Measurements from ENCODE around the gene VSIG10L.

GRCh38 chr19:51305479-51305878 is 36.5 kb downstream of the VSIG10L start:
- TF ChIP-seq CTCF (IDR thresholded peaks at IDR 0.05), result no peak
- TF ChIP-seq EP300 (IDR thresholded peaks at IDR 0.05; ENCODE audit: low read depth), result no peak
- TF ChIP-seq POLR2AphosphoS5 (IDR thresholded peaks at IDR 0.05), result no peak
- TF ChIP-seq POLR2A (IDR thresholded peaks at IDR 0.05), result no peak

All from transverse colon (tissue), 4 donors.